Thyroid gland (tissue), 4 donors: Measurements from ENCODE around the gene NYNRIN.

Experiments used
- CTCF ChIP-seq, 6 experiments: fragments of 200-600 bp in 3 of 6; fragments of 450-650 bp in 3 of 6; sonication (generic) in 3 of 6; IDR thresholded peaks; one replicate each; pipeline ENCODE4 v1.5.1; 2016 to 2019; ENCODE audit warnings: antibody characterized with exemption in 6 of 6, mild to moderate bottlenecking in 2 of 6, inconsistent platforms in 1 of 6, moderate library complexity in 1 of 6
- POLR2A ChIP-seq, 2 donors: fragments of 450-650 bp; IDR thresholded peaks; one replicate each; pipeline ENCODE4 v1.6.1; 2017; ENCODE audit warnings: antibody characterized with exemption in 2 of 2, mild to moderate bottlenecking in 2 of 2, moderate library complexity in 1 of 2

- TF ChIP-seq CTCF (IDR thresholded peaks at IDR 0.05) (peak in 1 of 6 experiments; percentile 7), POLR2A (IDR thresholded peaks at IDR 0.05) (peak in 1 of 2 donors; percentile 52)
Observed at GRCh38 chr14:24368562-24369252, 30.1 kb upstream of the NYNRIN start.
